HG03175 (cell line): ENCODE data around the gene ADAM29.
A peak's percentile ranks its signal among the peaks of the same experiment; 100 is the strongest.
"Not testable (repeated sequence)": the region's sequence is repeated elsewhere in the genome, so short reads cannot be mapped to it uniquely, and the experiment has no call there.

Source experiments
- ATAC-seq: cut with Tn5 transposase; IDR thresholded peaks from one replicate; pipeline ENCODE4 v1.9.1; 2021; ENCODE audit warnings: mild to moderate bottlenecking, moderate library complexity; ENCODE audit not compliant: unreplicated experiment

The ADAM29 gene

DNA sequence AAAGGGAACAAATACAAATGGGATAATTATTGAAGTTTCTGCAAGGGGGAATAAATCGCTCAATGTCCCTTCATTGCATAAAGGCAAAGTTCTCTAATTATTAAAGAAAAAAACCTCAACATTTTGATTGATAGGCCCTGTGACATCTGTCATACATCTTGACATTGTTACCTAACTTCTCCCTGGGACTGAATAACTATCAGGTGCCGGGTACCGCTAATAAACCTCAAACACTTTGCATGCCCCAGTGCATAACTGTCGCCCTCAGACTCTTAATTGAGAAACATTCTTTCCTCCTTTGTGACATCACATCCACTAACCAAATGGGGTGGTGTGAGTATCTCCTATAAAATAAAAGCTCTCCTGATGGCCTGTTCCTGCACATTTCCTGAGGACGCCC, at the start of gene ADAM29:
Gene ADAM29 (plus strand): TSS at position 301 of the 400 bp plus-strand sequence. CDS start 57,168 bp downstream, outside the sequence.
- no peak for ATAC-seq

GRCh38 chr4:174869339-174869738, 48.8 kb upstream of the ADAM29 start:
- ATAC-seq, result no peak

DNA sequence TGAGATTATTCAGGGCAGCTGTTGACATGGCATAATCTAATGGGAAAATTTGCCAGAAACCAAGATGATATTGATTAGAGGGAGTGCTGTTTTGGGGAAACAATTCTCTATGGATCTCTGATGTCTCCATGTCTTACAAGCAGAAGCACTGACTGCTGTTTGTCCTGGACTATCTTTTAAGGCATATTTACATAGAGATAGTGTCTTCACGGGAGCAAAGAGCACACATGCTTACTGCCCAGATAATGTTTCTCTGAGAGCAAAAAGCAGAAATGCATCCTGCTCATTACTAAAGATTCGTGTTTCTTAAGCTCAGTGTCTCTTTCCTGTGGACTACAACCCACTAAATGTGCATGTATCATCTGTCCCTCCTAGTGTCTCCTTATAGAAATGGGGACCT, 47.8 kb upstream of the ADAM29 start:
- ATAC-seq, result no peak

DNA sequence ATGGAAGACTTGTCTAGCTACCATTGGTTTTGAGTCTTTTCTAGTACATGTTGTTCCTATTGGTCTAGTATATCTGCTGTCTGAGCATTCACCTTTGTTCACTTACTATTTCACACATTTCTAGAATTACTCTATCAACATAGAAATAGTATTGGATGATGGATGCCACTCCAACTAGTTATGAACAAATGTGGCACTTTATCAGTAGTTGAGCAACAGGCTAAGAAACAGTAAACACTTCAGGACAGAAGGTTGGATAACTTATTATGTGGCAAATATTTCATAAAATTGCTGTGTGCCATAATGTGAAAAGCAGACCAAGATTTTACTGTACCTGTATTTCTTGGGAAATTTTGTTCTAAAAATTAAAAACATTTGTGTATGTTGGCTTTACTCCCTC, 46.8 kb upstream of the ADAM29 start:
- no peak for ATAC-seq

- not testable (repeated sequence) for ATAC-seq
These were observed 45.0 kb upstream of the ADAM29 start for GRCh38 chr4:174873146-174873545.

- peak; percentile 69 for ATAC-seq
These were observed 44.2 kb upstream of the ADAM29 start for GRCh38 chr4:174873931-174874330.

DNA sequence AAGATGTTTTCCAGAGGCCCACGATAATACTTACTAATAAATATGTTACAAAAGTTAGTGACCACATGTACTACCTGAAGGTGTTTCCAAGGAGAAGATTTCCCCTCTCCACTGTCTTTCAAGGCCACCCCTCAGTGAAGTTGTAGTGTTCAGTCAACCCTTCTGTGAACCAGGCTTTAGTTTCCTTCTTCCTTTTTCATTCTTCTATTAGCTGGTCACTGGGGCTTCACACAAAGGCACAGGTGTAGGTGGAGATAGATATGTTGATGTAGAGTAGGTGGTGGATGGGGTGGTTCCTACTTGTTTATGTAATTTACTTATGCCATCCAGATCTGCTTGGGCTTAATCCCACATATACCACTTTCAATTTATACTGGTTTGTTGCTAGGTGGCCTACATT, 43.3 kb upstream of the ADAM29 start:
- ATAC-seq, result no peak

- ATAC-seq, result no peak
These were observed 38.2 kb upstream of the ADAM29 start for GRCh38 chr4:174880001-174880400.

GRCh38 chr4:174882317-174882992, 35.7 kb upstream of the ADAM29 start:
- peak; percentile 64 for ATAC-seq

- no peak for ATAC-seq
These were observed 10.7 kb upstream of the ADAM29 start for GRCh38 chr4:174907508-174907907.

- ATAC-seq, result no peak
These were observed 7.9 kb upstream of the ADAM29 start for GRCh38 chr4:174910271-174910670.

DNA sequence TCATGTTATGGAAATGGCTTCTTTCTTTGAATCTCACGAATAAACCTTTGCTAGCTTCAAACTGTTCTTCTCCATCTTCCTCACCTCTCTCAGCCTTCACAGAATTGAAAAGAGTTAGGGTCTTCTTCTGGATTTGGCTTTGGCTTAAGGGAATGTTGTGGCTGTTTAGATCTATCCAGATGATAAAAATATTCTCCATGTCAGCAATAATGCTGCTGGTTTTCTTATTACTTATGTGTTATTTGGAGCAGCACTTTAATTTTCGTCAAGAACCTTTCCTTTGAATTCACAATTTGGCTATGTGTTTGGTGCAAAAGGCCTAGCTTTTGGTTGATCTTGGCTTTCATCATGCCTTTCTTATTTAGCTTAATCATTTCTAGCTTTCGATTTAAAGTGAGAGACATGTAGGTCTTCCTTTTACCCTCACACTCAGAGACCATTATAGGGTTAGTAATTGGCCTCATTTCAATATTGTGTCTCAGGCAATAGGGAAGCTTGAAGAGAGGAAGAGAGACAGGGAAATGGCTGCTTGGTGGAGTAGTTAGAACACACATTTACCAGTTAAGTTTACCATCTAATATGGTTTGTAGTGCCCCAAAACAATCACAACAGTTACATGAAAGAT, 5.1 kb upstream of the ADAM29 start:
- ATAC-seq, result no peak

- ATAC-seq, result no peak
These were observed 1.8 kb downstream of the ADAM29 start for GRCh38 chr4:174919886-174920423.

DNA sequence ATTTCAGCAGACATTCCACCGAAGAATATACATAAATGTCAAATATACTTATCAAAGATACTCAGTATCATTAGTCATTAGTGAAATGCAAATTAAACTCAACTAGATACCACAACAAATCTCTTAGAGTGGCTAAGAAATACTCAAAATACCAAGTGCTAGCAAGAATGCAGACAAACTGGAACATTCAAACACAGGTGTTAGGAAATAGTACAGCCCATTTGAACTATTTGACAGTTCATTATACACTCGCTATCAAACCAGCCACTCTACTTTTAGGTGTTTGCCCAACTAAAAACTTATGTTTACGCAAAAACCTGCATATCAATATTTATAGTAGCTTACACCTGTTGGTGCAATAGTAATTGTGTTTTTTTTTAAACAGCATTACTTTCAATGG, 8.8 kb downstream of the ADAM29 start:
- ATAC-seq, result no peak

GRCh38 chr4:174928174-174928573, 10.0 kb downstream of the ADAM29 start:
- ATAC-seq, result peak; percentile 82

DNA sequence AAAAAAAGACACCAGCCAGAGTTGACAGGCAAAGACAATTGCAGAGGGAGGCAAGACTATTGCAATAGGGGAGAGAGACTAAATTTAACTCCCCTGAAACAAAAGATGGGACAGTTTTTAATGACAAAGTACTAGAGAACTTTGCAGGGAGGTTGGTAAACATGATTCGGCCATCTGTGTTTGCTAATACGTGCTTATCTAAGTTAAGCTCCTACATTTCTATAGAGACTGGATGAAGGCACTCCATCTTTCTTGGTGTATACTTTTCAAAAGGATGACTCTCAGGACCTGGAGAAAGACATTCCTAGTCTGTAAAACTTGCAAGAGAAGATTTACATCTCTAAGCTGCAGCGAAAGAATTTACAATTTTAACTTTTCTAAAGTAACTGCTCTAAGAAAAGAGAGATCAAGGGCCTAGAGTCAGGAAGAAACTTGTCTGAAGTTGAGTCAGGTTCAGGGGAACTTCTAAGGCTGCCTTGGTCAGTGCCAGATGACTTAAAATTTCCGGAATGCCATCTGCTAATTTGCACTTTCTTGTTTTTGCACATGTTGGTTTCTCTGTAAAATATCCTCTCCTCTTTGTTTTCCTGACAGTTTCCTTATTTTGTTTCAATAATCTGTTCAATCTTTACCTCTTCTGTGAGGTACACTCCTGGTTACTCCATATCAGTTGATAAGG, 10.6 kb downstream of the ADAM29 start:
- ATAC-seq, result peak; percentile 23

- no peak for ATAC-seq
These were observed 11.2 kb downstream of the ADAM29 start for GRCh38 chr4:174929346-174929745.

DNA sequence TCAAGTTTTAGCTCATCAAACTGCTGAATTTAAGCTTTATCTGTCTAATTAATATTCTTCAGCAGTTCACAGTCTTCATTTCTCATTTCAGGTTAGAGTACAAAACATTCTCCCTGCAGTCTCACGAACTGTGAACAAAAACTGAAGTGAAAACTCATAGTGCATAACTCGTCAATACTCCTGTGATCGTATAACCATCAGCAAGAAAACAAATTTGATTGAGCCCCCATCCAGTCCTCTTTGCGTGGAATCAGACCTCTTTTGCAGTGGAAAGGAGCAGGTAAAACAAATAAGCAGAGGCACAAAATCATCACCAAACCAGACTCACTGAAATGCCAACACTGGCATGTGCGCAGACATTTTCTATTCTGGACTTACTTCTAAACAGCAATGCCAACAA, 12.7 kb downstream of the ADAM29 start:
- no peak for ATAC-seq

DNA sequence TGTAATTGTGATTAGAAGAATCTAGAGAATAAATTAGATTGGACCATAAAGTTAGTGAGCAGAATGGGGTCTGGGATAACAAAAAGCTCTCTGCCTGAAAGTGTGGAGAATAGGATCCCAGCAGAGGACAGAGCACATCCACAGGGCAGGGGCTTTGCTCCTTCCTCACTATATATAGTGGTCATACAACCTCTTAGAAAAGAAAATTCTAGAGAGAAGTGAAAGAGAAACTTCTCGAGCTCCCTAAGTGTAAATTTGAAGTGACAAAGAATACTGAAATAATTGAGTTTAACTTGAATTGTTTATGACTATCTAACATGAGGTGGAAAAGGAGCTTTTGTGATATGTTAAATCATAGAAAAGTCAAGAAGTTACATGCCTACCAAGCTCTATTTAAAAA, 14.9 kb downstream of the ADAM29 start:
- ATAC-seq, result no peak

DNA sequence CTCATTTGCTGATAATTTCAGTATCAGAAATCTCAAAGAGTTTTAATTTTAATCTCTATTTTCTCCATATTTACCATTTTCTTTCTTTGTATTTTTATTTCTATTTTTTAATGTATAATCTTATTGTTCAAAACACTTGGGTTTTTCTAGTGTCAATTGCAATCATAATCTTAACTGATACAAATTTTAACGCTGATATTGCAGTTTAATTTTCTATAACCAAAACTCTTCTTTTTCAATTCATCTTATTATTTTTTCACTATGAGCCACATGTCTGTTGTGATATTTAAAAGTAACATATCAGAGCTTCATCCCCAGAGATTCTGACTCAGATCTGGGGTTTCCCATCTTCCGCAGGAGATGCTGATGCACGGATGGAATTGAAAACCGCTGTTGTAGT, 16.2 kb downstream of the ADAM29 start:
- no peak for ATAC-seq

DNA sequence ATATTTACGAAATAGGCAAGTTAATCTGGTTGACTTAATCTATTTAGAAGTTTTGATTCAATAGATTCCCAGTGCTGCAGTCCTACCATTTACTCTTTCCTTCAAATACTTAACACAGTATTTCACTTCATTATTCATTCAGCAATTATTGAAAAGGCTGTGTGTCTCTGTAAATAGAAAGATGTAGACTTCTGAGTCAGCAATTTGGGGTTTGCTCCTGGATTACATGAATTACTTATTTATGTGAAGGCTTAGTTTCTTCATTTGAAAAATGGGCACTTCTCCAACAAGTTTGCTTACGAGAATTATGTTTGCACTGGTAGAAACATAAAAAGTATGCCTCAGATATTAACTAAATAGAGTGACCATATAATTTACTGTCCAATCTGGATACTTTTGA, 17.4 kb downstream of the ADAM29 start:
- no peak for ATAC-seq

GRCh38 chr4:174940002-174940401, 21.8 kb downstream of the ADAM29 start:
- ATAC-seq, result peak; percentile 80
